ENCODE data around the gene STARD7.

GRCh38 chr2:96256611-96257113 is 48.0 kb upstream of the STARD7 start:
- TF ChIP-seq POLR2A (IDR thresholded peaks at IDR 0.05; ENCODE audit: low read length): no peak
- TF ChIP-seq GATA1 (IDR thresholded peaks at IDR 0.05; ENCODE audit: low read depth, low read length): no peak
